ENCODE results near the gene MEGF11.

DNA sequence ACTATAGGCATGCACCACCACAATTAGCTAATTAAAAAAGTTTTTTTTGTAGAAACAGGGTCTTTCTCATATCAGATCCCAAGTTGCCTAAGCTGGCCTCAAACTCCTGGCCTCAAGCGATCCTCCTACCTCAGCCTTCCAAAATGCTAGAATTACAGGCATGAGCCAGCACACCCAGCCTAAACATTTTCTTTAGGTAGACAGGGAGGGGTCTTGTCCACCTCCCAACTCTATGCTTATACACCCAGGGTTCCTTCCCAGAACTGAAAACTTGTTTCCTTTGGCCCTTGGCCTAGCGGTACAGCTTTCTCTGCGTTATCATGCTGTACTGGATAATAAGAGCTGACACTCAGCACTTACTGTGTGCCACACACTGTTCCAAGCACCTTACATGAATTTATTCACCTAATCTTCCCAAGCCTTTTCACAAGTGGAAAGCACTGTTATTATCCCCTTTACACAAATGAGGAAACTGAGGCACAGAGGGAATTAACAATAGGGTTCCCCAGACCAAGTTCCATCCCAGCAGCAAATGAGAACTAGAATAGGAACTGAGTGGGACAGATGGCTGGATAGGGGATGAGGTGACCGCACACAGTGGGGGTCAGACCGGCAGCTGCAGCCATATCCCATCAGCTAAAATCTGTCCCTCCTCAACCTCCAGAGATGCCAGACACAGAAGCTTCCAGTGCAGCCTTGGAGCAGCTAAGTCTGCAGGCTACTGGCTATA is 150.8 kb downstream of the MEGF11 start:
- TF ChIP-seq, protein P1, sequence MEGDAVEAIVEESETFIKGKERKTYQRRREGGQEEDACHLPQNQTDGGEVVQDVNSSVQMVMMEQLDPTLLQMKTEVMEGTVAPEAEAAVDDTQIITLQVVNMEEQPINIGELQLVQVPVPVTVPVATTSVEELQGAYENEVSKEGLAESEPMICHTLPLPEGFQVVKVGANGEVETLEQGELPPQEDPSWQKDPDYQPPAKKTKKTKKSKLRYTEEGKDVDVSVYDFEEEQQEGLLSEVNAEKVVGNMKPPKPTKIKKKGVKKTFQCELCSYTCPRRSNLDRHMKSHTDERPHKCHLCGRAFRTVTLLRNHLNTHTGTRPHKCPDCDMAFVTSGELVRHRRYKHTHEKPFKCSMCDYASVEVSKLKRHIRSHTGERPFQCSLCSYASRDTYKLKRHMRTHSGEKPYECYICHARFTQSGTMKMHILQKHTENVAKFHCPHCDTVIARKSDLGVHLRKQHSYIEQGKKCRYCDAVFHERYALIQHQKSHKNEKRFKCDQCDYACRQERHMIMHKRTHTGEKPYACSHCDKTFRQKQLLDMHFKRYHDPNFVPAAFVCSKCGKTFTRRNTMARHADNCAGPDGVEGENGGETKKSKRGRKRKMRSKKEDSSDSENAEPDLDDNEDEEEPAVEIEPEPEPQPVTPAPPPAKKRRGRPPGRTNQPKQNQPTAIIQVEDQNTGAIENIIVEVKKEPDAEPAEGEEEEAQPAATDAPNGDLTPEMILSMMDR (conservative IDR thresholded peaks at IDR 0.05 in 1 of 2, IDR thresholded peaks at IDR 0.05 in 1 of 2; ENCODE audit: low read depth in 1 of 2, low read length in 2 of 2): no peak
- no peak for TF ChIP-seq EZH2 (IDR thresholded peaks at IDR 0.05; ENCODE audit: low read length, missing control alignments)
